Renal pelvis (tissue), 4 donors: ENCODE measurements around the gene GPR155. TPM values are rescaled to one million over a fixed set of nuclear protein-coding genes. Genes with fewer than 3 reads are reported as not detected.
A peak's percentile ranks its signal among the peaks of the same experiment; 100 is the strongest.
"Not testable (repeated sequence)": the region's sequence is repeated elsewhere in the genome, so short reads cannot be mapped to it uniquely, and the experiment has no call there.

Experiments used
- DNase-seq: peaks from one replicate; pipeline ENCODE4 v3.0.0-alpha.2; 2013
- polyA plus RNA-seq, 3 donors: library from polyadenylated mRNA; unstranded; fragments of 120-200 nt; gene quantifications; one replicate each; pipeline ENCODE4 v1.2.1, GENCODE V29; 2013; ENCODE audit not compliant: insufficient read length in 3 of 3

The GPR155 gene
- polyA plus RNA-seq, 3 donors: 3.8 to 13.2 (median 10.4) TPM

DNA sequence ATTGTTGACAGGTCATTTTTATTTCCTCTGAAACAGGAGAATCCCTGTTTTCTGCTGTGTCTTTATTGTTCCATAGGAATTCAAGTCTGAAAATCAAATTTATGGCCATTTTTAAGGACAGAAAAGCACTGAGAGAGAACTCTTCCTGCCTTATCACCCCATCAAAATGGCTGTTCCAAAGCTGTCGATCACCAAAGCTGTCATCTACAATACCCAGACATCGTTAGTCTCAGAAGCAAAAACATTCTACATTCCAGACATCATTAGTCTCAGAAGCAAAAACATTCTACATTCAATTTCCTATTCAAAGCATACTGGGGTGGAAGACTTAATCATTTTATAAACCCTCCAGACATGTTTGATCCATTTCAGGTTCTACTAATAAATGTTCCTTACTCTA is 46.9 kb downstream of the GPR155 start:
- DNase-seq: no peak

DNA sequence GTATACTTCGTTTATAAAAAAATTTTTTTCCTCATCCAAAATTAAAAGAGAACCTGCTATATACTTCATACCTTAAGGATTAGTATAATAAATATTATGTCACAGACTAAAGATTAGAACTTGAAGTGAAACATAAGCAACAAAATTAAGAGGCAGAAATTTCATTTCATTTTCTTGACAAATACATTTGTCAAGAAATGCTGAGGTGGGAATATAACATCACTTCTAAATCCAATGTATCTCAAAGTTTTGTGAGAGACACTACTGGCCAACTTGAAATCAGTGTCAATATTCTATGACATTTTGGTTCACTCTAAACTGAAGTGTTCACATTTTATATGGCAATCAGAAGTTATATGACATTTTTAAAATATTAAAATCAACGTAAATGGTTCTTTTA is 47.5 kb downstream of the GPR155 start:
- no peak for DNase-seq

DNA sequence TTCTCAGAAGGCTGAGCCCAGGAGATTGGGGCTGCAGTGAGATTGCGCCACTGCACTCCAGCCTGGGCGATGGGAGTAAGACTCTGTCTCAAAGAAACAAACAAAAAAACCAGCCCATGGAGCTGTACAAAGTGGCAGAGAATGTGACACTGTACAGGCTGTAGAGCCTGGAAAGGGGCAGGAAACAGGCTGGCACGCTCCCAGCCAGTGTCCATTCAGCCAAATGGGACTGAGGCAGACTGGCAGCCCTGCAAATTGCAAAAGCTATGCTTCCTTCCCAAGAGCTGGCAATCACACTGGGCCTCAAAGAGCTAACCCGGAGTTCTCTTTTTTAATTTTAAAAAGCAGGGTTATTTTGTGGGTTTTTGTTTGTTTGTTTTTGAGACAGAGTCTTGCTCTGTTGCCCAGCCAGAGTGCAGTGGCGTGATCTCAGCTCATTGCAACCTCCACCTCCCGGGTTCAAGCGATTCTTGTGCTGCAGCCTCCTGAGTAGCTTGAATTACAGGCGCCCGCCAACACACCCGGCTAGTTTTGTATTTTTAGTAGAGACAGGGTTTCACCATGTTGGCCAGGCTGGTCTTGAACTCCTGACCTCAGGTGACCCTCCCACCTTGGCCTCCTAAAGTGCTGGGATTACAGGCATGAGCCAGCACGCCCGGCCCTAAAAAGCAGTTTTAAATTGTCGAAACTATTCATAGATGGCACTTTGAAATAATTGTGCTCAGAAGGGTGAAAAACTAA is 48.5 kb downstream of the GPR155 start:
- no peak for DNase-seq

- DNase-seq: no peak
Observed at GRCh38 chr2:174436351-174436750, 50.5 kb downstream of the GPR155 start.

DNA sequence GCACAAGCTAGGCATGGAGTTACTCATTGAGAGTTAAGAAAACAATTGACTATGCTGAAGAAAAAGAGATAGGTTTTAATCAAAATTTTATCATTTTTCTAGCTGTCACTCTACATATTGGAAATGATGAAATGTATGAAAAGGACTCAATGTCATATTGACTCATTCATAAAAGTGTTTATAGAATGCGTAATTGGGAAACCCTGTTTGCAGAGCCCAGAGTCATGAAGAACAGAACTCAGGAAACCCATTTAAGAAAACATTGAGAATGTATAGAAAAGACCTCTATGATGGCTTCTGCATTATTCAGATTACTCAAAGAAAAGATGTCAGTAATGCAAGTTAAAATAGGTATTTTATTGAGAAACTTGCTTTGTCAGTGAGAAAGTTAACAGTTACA is 54.9 kb downstream of the GPR155 start:
- DNase-seq: no peak

DNA sequence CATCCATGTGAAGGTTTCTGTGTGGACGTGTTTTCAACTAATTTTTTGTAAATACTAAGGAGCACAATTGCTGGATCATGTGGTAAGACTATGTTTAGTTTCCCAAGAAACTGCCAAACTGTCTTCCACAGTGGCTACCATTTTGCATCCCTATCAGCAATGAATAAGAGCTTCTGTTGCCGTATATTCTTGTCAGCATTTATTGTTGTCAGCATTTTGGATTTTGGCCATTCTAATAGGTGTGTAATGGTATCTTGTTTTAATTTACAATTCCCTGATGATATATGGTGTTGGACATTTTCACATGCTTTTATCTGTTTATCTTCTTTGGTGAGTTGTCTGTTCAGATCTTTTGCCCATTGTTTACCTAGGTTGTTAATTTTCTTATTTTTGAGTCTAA is 56.8 kb downstream of the GPR155 start:
- no peak for DNase-seq

GRCh38 chr2:174428214-174428613 is 58.6 kb downstream of the GPR155 start:
- DNase-seq: no peak

GRCh38 chr2:174412256-174412655 is 74.6 kb downstream of the GPR155 start:
- DNase-seq: no peak

- DNase-seq: not testable (repeated sequence)
Observed at GRCh38 chr2:174410039-174410438, 76.8 kb downstream of the GPR155 start.

DNA sequence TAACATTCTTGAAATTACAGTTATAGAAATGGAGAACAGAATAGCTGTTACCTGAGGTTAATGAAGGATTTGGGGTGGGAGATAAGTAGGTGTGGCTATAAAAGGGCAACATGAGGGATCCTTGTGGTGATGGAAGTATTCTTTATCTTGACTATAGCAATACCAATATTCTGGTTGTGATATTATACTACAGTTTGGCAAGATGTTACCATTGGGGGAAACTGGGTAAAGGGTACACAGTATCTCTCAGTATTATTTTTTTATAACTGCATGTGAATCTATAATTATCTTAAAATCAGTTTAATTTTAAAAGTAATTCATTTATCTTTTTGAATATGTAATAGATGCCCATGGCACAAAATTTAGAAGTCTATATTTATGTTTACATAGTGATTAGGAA is 83.2 kb downstream of the GPR155 start:
- DNase-seq: no peak

GRCh38 chr2:174400853-174401252 is 86.0 kb downstream of the GPR155 start:
- no peak for DNase-seq

DNA sequence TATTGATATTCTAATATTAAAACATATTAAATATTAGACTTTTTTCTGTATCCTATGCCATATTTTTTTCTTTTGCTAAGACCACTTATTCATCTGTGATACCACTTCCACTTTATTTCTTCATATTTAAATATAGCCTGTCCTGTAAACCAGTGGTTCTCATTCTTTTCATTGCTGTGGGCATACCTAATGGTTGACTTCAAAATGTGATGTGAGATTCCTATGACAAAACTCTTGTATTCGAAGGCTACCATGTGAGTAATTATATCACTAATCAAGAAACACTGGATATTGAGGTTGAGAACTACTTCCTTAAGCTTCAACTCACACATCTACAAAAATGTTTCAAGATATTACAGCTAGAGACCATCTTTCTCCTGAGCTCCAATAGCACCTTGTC is 87.7 kb downstream of the GPR155 start:
- DNase-seq: no peak

GRCh38 chr2:174397773-174398172 is 89.1 kb downstream of the GPR155 start:
- no peak for DNase-seq

GRCh38 chr2:174395969-174396630 is 90.7 kb downstream of the GPR155 start:
- DNase-seq: no peak

GRCh38 chr2:174395284-174395968 is 91.4 kb downstream of the GPR155 start, which contains the start of gene SCRN3:
SCRN3 (plus strand) TSS chr2:174395730; CDS start chr2:174398284, 2,554 bp downstream.
- peak; percentile 92 for DNase-seq

DNA sequence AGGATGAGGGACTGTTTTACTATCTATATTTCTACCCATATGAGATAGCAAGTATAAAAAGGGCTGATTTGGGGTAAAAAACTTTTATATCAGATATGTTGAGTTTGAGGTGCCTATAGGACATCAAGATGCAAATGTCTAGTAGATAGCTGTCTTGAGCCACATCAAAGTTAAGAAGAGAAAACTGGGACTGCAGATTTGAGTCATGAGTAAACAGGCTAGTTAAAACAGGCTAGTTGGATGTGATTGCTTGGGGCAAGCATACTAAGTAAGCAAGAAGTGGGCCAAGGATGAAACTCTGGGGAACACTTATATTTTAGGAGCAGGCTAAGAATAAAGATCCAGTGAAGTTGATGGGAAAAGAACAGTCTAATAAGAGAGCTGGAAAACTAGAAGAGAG is 94.1 kb downstream of the GPR155 start:
- DNase-seq: no peak

GRCh38 chr2:174390303-174390702 is 96.5 kb downstream of the GPR155 start:
- not testable (repeated sequence) for DNase-seq

DNA sequence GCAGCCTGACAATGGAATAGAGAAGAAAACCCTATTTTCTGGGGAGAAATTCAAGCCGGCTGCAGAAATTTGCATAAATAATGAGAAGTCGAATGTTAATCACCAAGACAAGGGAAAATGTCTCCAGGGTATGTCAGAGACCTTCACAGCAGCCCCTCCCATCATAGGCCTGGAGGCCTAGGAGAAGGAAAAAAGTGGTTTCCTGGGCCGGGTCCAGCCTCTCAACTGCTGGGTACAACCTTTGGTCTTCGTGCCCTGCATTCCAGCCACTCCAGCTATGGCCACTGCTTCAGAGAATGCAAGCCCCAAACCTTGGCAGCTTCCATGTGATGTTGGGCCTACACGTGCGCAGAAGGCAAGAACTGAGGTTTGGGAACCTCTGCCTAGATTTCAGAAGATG is 97.3 kb downstream of the GPR155 start:
- DNase-seq: no peak

DNA sequence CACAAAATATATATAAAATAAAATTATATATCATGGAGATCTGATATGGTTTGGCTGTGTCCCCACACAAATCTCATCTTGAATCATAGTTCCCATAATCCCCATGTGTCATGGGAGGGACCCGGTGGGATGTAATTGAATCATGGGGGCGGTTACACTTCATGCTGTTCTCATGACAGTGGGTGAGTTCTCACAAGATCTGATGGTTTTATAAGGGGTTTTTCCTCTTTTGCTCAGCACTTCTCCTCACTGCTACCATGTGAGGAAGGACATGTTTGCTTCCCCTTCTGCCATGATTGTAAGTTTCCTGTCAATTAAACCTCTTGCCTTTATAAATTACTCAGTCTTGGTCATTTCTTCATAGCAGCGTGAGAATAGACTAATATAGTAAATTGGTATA is 98.1 kb downstream of the GPR155 start:
- DNase-seq: not testable (repeated sequence)

DNA sequence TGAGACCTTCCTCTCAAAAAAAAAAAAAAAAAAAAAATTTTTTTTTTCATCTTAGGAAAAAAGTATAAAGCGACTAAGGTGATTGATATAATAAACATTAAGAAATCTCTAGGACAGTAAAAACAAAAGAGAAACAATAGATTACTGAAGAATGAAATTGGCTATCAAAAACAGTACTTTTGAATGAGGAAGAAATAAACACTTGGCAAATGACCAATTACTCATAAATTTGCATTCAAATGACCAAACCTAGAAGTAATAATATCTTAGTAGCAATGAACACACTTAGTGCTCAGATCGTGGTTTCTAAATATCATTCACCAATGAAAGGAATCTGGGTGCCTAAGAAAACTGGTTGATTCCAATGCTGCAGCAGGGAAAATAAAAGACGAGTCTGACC is 101.6 kb downstream of the GPR155 start:
- no peak for DNase-seq

- no peak for DNase-seq
Observed at GRCh38 chr2:174383796-174384195, 103.0 kb downstream of the GPR155 start.
